GM23338 (cell line): ENCODE measurements around the gene CD72. TPM values are rescaled to one million over a fixed set of nuclear protein-coding genes. Genes with fewer than 3 reads are reported as not detected.

Experiments
- ATAC-seq: fragments of 200-7000 bp; cut with Tn5 transposase; 3 replicates; pipeline ENCODE4 v1.9.1; 2020
- DNase-seq: peaks from one replicate; pipeline ENCODE4 v3.0.0-alpha.2; 2015; ENCODE audit warnings: low spot score
- H2AFZ ChIP-seq: fragments of 200-600 bp; sonication (generic); 2 replicates; pipeline ENCODE4 v1.8.0; 2016; ENCODE audit warnings: antibody characterized with exemption, mild to moderate bottlenecking, moderate library complexity
- H3F3A ChIP-seq: fragments of 200-600 bp; sonication (generic); replicated peaks from 2 replicates; pipeline ENCODE4 v1.8.0; 2017; ENCODE audit warnings: antibody characterized with exemption, mixed run types, low read depth
- H3K27ac ChIP-seq: fragments of 200-600 bp; sonication (generic); 2 replicates; pipeline ENCODE4 v1.6.1; 2016; ENCODE audit warnings: low read depth
- H3K27me3 ChIP-seq: fragments of 200-600 bp; sonication (generic); 2 replicates; pipeline ENCODE4 v1.8.0; 2016; ENCODE audit warnings: mild to moderate bottlenecking, mixed run types, moderate library complexity; ENCODE audit not compliant: insufficient read depth
- H3K36me3 ChIP-seq: fragments of 200-600 bp; sonication (generic); 2 replicates; pipeline ENCODE4 v1.8.0; 2016; ENCODE audit warnings: mild to moderate bottlenecking; ENCODE audit not compliant: insufficient read depth
- H3K4me1 ChIP-seq: fragments of 200-600 bp; sonication (generic); 2 replicates; pipeline ENCODE4 v1.8.0; 2016; ENCODE audit warnings: mild to moderate bottlenecking, moderate library complexity; ENCODE audit not compliant: insufficient read depth
- H3K4me2 ChIP-seq: fragments of 200-600 bp; sonication (generic); 2 replicates; pipeline ENCODE4 v1.7.1; 2017; ENCODE audit warnings: mixed run types
- H3K4me3 ChIP-seq: fragments of 200-600 bp; sonication (generic); 2 replicates; pipeline ENCODE4 v1.6.1; 2016; ENCODE audit warnings: mixed run types
- H3K79me2 ChIP-seq: fragments of 200-600 bp; sonication (generic); replicated peaks from 2 replicates; pipeline ENCODE4 v1.8.0; 2017; ENCODE audit warnings: mild to moderate bottlenecking; ENCODE audit not compliant: insufficient read depth
- H3K9me2 ChIP-seq: fragments of 200-600 bp; sonication (generic); 2 replicates; pipeline ENCODE4 v1.8.0; 2017; ENCODE audit not compliant: insufficient read depth
- H4K20me1 ChIP-seq: fragments of 200-600 bp; sonication (generic); replicated peaks from 2 replicates; pipeline ENCODE4 v1.8.0; 2017; ENCODE audit warnings: mild to moderate bottlenecking; ENCODE audit not compliant: insufficient read depth
- H3K27ac Mint-ChIP-seq: 2 replicates; pipeline ENCODE4 v1.8.0; 2020; ENCODE audit warnings: inconsistent platforms, mild to moderate bottlenecking, moderate library complexity, mixed read lengths
- H3K27me3 Mint-ChIP-seq: 3 replicates; pipeline ENCODE4 v1.8.0; 2022; ENCODE audit warnings: low read depth, mild to moderate bottlenecking, moderate library complexity, mixed read lengths, inconsistent platforms; ENCODE audit not compliant: insufficient read depth, poor library complexity
- H3K36me3 Mint-ChIP-seq: 3 replicates; pipeline ENCODE4 v1.8.0; 2021; ENCODE audit warnings: low read depth, mild to moderate bottlenecking, inconsistent platforms, moderate library complexity, mixed read lengths
- H3K4me1 Mint-ChIP-seq: 3 replicates; pipeline ENCODE4 v1.8.0; 2020; ENCODE audit warnings: mild to moderate bottlenecking, inconsistent platforms, mixed read lengths
- H3K4me3 Mint-ChIP-seq: 3 replicates; pipeline ENCODE4 v1.8.0; 2021; ENCODE audit warnings: moderate library complexity, mild to moderate bottlenecking, inconsistent platforms, mixed read lengths
- H3K9me3 Mint-ChIP-seq: 3 replicates; pipeline ENCODE4 v1.8.0; 2020; ENCODE audit warnings: moderate library complexity, mild to moderate bottlenecking, inconsistent platforms, mixed read lengths
- CREB1 ChIP-seq: fragments of 250-450 bp; sonication (Bioruptor Pico); IDR thresholded peaks from 2 replicates; pipeline ENCODE4 v1.5.0; 2020; ENCODE audit warnings: low read depth, mild to moderate bottlenecking, moderate library complexity
- EZH2 ChIP-seq: fragments of 200-600 bp; sonication (generic); IDR thresholded peaks from one replicate; pipeline ENCODE4 v1.8.0; 2017; ENCODE audit warnings: antibody characterized with exemption, mild to moderate bottlenecking, low read depth; ENCODE audit not compliant: unreplicated experiment
- EZH2phosphoT487 ChIP-seq: fragments of 200-600 bp; sonication (generic); IDR thresholded peaks from one replicate; pipeline ENCODE4 v1.8.1; 2018; ENCODE audit warnings: antibody characterized with exemption; ENCODE audit not compliant: unreplicated experiment
- JUNB ChIP-seq: IDR thresholded peaks from one replicate; pipeline ENCODE4 v1.6.1; 2016; ENCODE audit warnings: antibody characterized with exemption; ENCODE audit not compliant: unreplicated experiment
- POLR2AphosphoS5 ChIP-seq: IDR thresholded peaks from 2 replicates; pipeline ENCODE4 v1.6.1; 2016; ENCODE audit warnings: antibody characterized with exemption, low read depth
- ZNF114 ChIP-seq: fragments of 250-450 bp; sonication (Bioruptor Pico); IDR thresholded peaks from 2 replicates; pipeline ENCODE4 v1.5.0; 2020; ENCODE audit warnings: mild to moderate bottlenecking, moderate library complexity
- polyA plus RNA-seq: library from polyadenylated mRNA; unstranded; fragments of >200 nt; fragmentation: Nextera tagmentation; extraction: Ambion mirVana; gene quantifications from 2 replicates; pipeline ENCODE4 v1.2.1, GENCODE V29; 2016
- total RNA-seq: library from RNA; depleted of rRNA; stranded (reverse); fragments of >200 nt; shearing (Covaris generic); gene quantifications from 2 replicates; pipeline ENCODE4 v1.2.3, GENCODE V29; 2014
- TF ChIP-seq, protein P1 (sequence below), 2 experiments: fragments of 200-600 bp in 1 of 2; sonication (generic) in 1 of 2; conservative IDR thresholded peaks; 2 replicates each; pipeline versions ENCODE4 v1.5.1 to v1.6.1; 2016 to 2017; ENCODE audit warnings: antibody characterized with exemption in 2 of 2, low read depth in 2 of 2, mild to moderate bottlenecking in 2 of 2, moderate library complexity in 1 of 2
- TF ChIP-seq, protein P2 (sequence below): IDR thresholded peaks from 2 replicates; pipeline ENCODE4 v1.6.1; 2016; ENCODE audit warnings: antibody characterized with exemption
- TF ChIP-seq, protein P3 (sequence below): fragments of 250-450 bp; sonication (Bioruptor Pico); IDR thresholded peaks from 2 replicates; pipeline ENCODE4 v1.5.0; 2020; ENCODE audit warnings: mild to moderate bottlenecking, moderate library complexity

CD72 gene
- total and polyA plus RNA-seq, 2 experiments from 2014 or later = 4.7 to 4.8 TPM

DNA sequence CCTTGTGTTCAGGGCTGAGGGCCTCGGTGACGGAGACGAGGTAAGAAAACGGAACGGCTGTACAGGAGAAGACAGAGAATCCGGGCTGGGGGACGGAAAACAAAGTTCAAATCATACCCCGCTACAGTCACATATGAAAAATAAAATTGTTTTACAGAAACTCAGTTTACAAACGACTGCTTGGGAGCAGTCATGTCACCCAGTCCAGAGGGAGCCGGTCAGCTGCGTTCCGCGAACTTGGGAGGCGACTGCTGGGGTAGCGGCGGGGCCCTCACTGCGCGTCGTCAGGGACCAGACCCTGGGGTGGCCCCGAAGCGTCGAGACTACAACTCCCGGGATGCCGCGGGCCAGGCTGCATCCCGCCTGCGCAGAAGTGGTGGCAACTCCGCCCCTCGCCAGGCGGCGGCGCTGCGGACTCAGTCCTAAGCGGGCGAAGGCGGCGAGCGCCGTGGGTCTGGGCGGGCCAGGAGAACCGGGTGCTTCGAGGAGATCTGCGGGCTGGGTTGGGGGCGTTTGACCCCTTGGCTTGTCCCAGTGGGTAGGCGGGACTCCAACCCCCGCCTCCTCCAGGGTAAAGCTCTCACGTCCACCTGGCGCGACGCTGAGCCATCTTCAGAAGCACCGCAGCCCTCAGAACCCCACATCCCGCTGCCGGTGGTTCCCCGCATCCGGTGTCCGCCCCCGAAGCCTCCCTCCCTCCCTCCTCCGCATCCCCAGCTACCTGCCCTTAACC is 28.5 kb upstream of the CD72 start:
- Histone ChIP-seq H3K4me3 (peak overlapping the region; percentile 95), H2AFZ (peak overlapping the region; percentile 99), H3K9me2 (no peaks in the 10 kb centered on the region), H3K4me1 (peaks cover 43% of the 10 kb centered on the region), H3K27ac (peak overlapping the region; percentile 87; the same call in 1 of the 2 replicates), H3F3A (peaks cover 15% of the 10 kb centered on the region; the same call in 1 of the 2 replicates), H3K27me3 (no peaks in the 10 kb centered on the region), H3K36me3 (no peaks in the 10 kb centered on the region), H4K20me1 (no peaks in the 10 kb centered on the region), H3K4me2 (peak overlapping the region; percentile 97), H3K79me2 (no peaks in the 10 kb centered on the region)
- ATAC-seq (peak; percentile 88), DNase-seq (peak; percentile 96)
- no peaks in the 10 kb centered on the region; the same call in 2 of the 3 replicates for H3K36me3 Mint-ChIP-seq
- no peaks in the 10 kb centered on the region; the same call in 2 of the 3 replicates for H3K9me3 Mint-ChIP-seq
- H3K27ac Mint-ChIP-seq = peak overlapping the region; percentile 80
- H3K27me3 Mint-ChIP-seq = peaks cover 35% of the 10 kb centered on the region
- H3K4me3 Mint-ChIP-seq = peak overlapping the region; percentile 83
- TF ChIP-seq, protein P1, sequence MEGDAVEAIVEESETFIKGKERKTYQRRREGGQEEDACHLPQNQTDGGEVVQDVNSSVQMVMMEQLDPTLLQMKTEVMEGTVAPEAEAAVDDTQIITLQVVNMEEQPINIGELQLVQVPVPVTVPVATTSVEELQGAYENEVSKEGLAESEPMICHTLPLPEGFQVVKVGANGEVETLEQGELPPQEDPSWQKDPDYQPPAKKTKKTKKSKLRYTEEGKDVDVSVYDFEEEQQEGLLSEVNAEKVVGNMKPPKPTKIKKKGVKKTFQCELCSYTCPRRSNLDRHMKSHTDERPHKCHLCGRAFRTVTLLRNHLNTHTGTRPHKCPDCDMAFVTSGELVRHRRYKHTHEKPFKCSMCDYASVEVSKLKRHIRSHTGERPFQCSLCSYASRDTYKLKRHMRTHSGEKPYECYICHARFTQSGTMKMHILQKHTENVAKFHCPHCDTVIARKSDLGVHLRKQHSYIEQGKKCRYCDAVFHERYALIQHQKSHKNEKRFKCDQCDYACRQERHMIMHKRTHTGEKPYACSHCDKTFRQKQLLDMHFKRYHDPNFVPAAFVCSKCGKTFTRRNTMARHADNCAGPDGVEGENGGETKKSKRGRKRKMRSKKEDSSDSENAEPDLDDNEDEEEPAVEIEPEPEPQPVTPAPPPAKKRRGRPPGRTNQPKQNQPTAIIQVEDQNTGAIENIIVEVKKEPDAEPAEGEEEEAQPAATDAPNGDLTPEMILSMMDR (conservative IDR thresholded peaks at IDR 0.05; ENCODE audit: low read depth in 2 of 2) = peak; percentile 57 to 95
- no peak for TF ChIP-seq JUNB
- peak; percentile 59 for TF ChIP-seq CREB1 (CRISPR knock-in tag)
- TF ChIP-seq EZH2phosphoT487 = no peak
- TF ChIP-seq ZNF114 = no peak
- peak; percentile 69 for TF ChIP-seq POLR2AphosphoS5
- no peak for TF ChIP-seq EZH2
- peaks cover 48% of the 10 kb centered on the region for H3K4me1 Mint-ChIP-seq

DNA sequence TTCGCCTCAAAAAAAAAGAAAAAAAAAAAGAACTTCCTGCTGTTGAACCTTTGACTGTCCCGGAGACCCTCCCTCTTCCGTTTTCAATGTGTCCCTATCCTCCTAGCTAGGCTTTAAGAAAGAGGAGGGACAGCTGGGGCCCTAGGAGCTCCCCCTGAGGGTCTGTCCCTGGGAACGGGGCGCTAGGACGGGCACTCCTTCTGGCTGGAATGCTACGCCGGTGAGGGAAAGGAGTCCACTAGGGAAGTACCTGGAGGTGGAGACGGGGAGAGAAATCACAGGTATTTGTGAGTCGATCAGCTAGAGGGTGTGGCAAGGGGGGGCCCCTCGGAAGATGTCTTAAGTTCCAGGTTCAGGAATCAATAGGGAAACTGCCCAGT is 27.9 kb upstream of the CD72 start:
- Mint-ChIP-seq H3K27me3 (peaks cover 32% of the 10 kb centered on the region), H3K4me3 (peak overlapping the region; percentile 83), H3K27ac (peak overlapping the region; percentile 80), H3K4me1 (peaks cover 43% of the 10 kb centered on the region), H3K9me3 (peaks cover 3% of the 10 kb centered on the region), H3K36me3 (peaks cover under 1% of the 10 kb centered on the region)
- H3K9me2 ChIP-seq = no peaks in the 10 kb centered on the region
- peak overlapping the region; percentile 97 for H3K4me2 ChIP-seq
- H3K79me2 ChIP-seq = no peaks in the 10 kb centered on the region
- H3K27ac ChIP-seq = peak overlapping the region; percentile 87
- no peaks in the 10 kb centered on the region for H4K20me1 ChIP-seq
- peak overlapping the region; percentile 95 for H3K4me3 ChIP-seq
- peak; percentile 91 for DNase-seq
- peak overlapping the region; percentile 99 for H2AFZ ChIP-seq
- H3K36me3 ChIP-seq = no peaks in the 10 kb centered on the region
- peaks cover 15% of the 10 kb centered on the region; the same call in 1 of the 2 replicates for H3F3A ChIP-seq
- ATAC-seq = peak; percentile 72
- H3K4me1 ChIP-seq = peaks cover 38% of the 10 kb centered on the region
- H3K27me3 ChIP-seq = no peaks in the 10 kb centered on the region
- TF ChIP-seq, protein P2, sequence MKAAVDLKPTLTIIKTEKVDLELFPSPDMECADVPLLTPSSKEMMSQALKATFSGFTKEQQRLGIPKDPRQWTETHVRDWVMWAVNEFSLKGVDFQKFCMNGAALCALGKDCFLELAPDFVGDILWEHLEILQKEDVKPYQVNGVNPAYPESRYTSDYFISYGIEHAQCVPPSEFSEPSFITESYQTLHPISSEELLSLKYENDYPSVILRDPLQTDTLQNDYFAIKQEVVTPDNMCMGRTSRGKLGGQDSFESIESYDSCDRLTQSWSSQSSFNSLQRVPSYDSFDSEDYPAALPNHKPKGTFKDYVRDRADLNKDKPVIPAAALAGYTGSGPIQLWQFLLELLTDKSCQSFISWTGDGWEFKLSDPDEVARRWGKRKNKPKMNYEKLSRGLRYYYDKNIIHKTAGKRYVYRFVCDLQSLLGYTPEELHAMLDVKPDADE = 0 out of 2 replicates have a peak, but pooled peaks have one; percentile 28
- TF ChIP-seq, protein P1 (conservative IDR thresholded peaks at IDR 0.05; ENCODE audit: low read depth in 2 of 2) = peak; percentile 18 to 33; a peak in 2 of 4 replicates
- TF ChIP-seq ZNF114 = no peak
- TF ChIP-seq, protein P3, sequence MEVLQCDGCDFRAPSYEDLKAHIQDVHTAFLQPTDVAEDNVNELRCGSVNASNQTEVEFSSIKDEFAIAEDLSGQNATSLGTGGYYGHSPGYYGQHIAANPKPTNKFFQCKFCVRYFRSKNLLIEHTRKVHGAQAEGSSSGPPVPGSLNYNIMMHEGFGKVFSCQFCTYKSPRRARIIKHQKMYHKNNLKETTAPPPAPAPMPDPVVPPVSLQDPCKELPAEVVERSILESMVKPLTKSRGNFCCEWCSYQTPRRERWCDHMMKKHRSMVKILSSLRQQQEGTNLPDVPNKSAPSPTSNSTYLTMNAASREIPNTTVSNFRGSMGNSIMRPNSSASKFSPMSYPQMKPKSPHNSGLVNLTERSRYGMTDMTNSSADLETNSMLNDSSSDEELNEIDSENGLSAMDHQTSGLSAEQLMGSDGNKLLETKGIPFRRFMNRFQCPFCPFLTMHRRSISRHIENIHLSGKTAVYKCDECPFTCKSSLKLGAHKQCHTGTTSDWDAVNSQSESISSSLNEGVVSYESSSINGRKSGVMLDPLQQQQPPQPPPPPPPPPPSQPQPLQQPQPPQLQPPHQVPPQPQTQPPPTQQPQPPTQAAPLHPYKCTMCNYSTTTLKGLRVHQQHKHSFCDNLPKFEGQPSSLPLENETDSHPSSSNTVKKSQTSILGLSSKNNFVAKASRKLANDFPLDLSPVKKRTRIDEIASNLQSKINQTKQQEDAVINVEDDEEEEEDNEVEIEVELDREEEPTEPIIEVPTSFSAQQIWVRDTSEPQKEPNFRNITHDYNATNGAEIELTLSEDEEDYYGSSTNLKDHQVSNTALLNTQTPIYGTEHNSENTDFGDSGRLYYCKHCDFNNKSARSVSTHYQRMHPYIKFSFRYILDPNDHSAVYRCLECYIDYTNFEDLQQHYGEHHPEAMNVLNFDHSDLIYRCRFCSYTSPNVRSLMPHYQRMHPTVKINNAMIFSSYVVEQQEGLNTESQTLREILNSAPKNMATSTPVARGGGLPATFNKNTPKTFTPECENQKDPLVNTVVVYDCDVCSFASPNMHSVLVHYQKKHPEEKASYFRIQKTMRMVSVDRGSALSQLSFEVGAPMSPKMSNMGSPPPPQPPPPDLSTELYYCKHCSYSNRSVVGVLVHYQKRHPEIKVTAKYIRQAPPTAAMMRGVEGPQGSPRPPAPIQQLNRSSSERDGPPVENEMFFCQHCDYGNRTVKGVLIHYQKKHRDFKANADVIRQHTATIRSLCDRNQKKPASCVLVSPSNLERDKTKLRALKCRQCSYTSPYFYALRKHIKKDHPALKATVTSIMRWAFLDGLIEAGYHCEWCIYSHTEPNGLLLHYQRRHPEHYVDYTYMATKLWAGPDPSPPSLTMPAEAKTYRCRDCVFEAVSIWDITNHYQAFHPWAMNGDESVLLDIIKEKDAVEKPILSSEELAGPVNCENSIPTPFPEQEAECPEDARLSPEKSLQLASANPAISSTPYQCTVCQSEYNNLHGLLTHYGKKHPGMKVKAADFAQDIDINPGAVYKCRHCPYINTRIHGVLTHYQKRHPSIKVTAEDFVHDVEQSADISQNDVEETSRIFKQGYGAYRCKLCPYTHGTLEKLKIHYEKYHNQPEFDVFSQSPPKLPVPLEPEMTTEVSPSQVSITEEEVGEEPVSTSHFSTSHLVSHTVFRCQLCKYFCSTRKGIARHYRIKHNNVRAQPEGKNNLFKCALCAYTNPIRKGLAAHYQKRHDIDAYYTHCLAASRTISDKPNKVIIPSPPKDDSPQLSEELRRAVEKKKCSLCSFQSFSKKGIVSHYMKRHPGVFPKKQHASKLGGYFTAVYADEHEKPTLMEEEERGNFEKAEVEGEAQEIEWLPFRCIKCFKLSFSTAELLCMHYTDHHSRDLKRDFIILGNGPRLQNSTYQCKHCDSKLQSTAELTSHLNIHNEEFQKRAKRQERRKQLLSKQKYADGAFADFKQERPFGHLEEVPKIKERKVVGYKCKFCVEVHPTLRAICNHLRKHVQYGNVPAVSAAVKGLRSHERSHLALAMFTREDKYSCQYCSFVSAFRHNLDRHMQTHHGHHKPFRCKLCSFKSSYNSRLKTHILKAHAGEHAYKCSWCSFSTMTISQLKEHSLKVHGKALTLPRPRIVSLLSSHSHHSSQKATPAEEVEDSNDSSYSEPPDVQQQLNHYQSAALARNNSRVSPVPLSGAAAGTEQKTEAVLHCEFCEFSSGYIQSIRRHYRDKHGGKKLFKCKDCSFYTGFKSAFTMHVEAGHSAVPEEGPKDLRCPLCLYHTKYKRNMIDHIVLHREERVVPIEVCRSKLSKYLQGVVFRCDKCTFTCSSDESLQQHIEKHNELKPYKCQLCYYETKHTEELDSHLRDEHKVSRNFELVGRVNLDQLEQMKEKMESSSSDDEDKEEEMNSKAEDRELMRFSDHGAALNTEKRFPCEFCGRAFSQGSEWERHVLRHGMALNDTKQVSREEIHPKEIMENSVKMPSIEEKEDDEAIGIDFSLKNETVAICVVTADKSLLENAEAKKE (CRISPR knock-in tag) = no peak
